Osteocyte (in vitro differentiated cells): ENCODE measurements around the gene ACTR5. TPM values are rescaled to one million over a fixed set of nuclear protein-coding genes. Genes with fewer than 3 reads are reported as not detected.

Experiments
- DNase-seq: peaks from one replicate; pipeline ENCODE4 v3.0.0; 2021; ENCODE audit warnings: mixed read lengths; ENCODE audit not compliant: unreplicated experiment; ENCODE audit errors: extremely low spot score
- H3K27ac Mint-ChIP-seq: one replicate; pipeline ENCODE4 v1.8.0; 2021; ENCODE audit warnings: mild to moderate bottlenecking, mixed read lengths; ENCODE audit not compliant: unreplicated experiment
- H3K27me3 Mint-ChIP-seq: one replicate; pipeline ENCODE4 v1.8.0; 2021; ENCODE audit warnings: mixed read lengths; ENCODE audit not compliant: unreplicated experiment
- H3K36me3 Mint-ChIP-seq: one replicate; pipeline ENCODE4 v1.8.0; 2021; ENCODE audit warnings: mixed read lengths; ENCODE audit not compliant: unreplicated experiment
- H3K4me1 Mint-ChIP-seq: one replicate; pipeline ENCODE4 v1.8.0; 2021; ENCODE audit warnings: mixed read lengths; ENCODE audit not compliant: unreplicated experiment
- H3K4me3 Mint-ChIP-seq: one replicate; pipeline ENCODE4 v1.8.0; 2021; ENCODE audit warnings: mild to moderate bottlenecking, moderate library complexity, mixed read lengths; ENCODE audit not compliant: unreplicated experiment
- H3K9me3 Mint-ChIP-seq: one replicate; pipeline ENCODE4 v1.8.0; 2021; ENCODE audit warnings: mixed read lengths; ENCODE audit not compliant: unreplicated experiment
- CTCF ChIP-seq: fragments of 200-600 bp; sonication (generic); IDR thresholded peaks from 2 replicates; pipeline ENCODE4 v1.5.0; 2021; ENCODE audit warnings: antibody characterized with exemption, mild to moderate bottlenecking, moderate library complexity
- total RNA-seq: library from RNA; stranded (reverse); gene quantifications from 2 replicates; pipeline ENCODE4 v1.2.1, GENCODE V29; 2021

ACTR5 gene
- total RNA-seq, 1 donor from 2014 or later, result 5.8 TPM

- Mint-ChIP-seq H3K27me3 (peaks cover 93% of the 10 kb centered on the region), H3K27ac (no peak overlapping the region), H3K4me1 (peaks cover 28% of the 10 kb centered on the region), H3K36me3 (peaks cover 3% of the 10 kb centered on the region), H3K9me3 (no peaks in the 10 kb centered on the region), H3K4me3 (no peak overlapping the region)
- no peak for TF ChIP-seq CTCF
- DNase-seq, result no peak
These were observed 16.5 kb upstream of the ACTR5 start for GRCh38 chr20:38731738-38732113.

- no peak overlapping the region for H3K4me3 Mint-ChIP-seq
- no peaks in the 10 kb centered on the region for H3K9me3 Mint-ChIP-seq
- TF ChIP-seq CTCF, result no peak
- no peak for DNase-seq
- peaks cover 88% of the 10 kb centered on the region for H3K27me3 Mint-ChIP-seq
- H3K27ac Mint-ChIP-seq, result no peak overlapping the region
- no peaks in the 10 kb centered on the region for H3K36me3 Mint-ChIP-seq
- H3K4me1 Mint-ChIP-seq, result peaks cover 21% of the 10 kb centered on the region
These were observed 15.3 kb upstream of the ACTR5 start for GRCh38 chr20:38732981-38733380.

GRCh38 chr20:38735172-38735571 is 13.1 kb upstream of the ACTR5 start:
- TF ChIP-seq CTCF, result no peak
- Mint-ChIP-seq H3K4me3 (no peak overlapping the region), H3K27me3 (peaks cover 81% of the 10 kb centered on the region), H3K27ac (no peak overlapping the region), H3K36me3 (no peaks in the 10 kb centered on the region), H3K9me3 (no peaks in the 10 kb centered on the region), H3K4me1 (peaks cover 11% of the 10 kb centered on the region)
- no peak for DNase-seq

- no peaks in the 10 kb centered on the region for H3K9me3 Mint-ChIP-seq
- peaks cover 81% of the 10 kb centered on the region for H3K27me3 Mint-ChIP-seq
- no peak overlapping the region for H3K27ac Mint-ChIP-seq
- H3K4me3 Mint-ChIP-seq, result no peak overlapping the region
- no peak for TF ChIP-seq CTCF
- H3K36me3 Mint-ChIP-seq, result no peaks in the 10 kb centered on the region
- DNase-seq, result no peak
- H3K4me1 Mint-ChIP-seq, result no peaks in the 10 kb centered on the region
These were observed 10.4 kb upstream of the ACTR5 start for GRCh38 chr20:38737887-38738286.

- DNase-seq, result no peak
- peaks cover 4% of the 10 kb centered on the region for H3K36me3 Mint-ChIP-seq
- H3K27ac Mint-ChIP-seq, result no peak overlapping the region
- TF ChIP-seq CTCF, result no peak
- peaks cover 14% of the 10 kb centered on the region for H3K4me1 Mint-ChIP-seq
- peaks cover 28% of the 10 kb centered on the region for H3K27me3 Mint-ChIP-seq
- no peaks in the 10 kb centered on the region for H3K9me3 Mint-ChIP-seq
- H3K4me3 Mint-ChIP-seq, result no peak overlapping the region
These were observed 2.5 kb upstream of the ACTR5 start for GRCh38 chr20:38745757-38746156.
